MM.1S (cell line): ENCODE data around the gene ATP2A3.

Experiments
- EZH2 ChIP-seq: fragments of 300-600 bp; sonication (generic); optimal IDR thresholded peaks from 2 replicates; pipeline ENCODE3; 2017; ENCODE audit warnings: low read depth, mild to moderate bottlenecking, antibody characterized with exemption, low read length, mixed read lengths
- TF ChIP-seq, protein P1 (sequence below): fragments of 300-600 bp; sonication (generic); IDR thresholded peaks from 2 replicates; pipeline ENCODE4 v1.5.1; 2016; ENCODE audit warnings: antibody characterized with exemption, low read length, mixed read lengths

- TF ChIP-seq, protein P1, sequence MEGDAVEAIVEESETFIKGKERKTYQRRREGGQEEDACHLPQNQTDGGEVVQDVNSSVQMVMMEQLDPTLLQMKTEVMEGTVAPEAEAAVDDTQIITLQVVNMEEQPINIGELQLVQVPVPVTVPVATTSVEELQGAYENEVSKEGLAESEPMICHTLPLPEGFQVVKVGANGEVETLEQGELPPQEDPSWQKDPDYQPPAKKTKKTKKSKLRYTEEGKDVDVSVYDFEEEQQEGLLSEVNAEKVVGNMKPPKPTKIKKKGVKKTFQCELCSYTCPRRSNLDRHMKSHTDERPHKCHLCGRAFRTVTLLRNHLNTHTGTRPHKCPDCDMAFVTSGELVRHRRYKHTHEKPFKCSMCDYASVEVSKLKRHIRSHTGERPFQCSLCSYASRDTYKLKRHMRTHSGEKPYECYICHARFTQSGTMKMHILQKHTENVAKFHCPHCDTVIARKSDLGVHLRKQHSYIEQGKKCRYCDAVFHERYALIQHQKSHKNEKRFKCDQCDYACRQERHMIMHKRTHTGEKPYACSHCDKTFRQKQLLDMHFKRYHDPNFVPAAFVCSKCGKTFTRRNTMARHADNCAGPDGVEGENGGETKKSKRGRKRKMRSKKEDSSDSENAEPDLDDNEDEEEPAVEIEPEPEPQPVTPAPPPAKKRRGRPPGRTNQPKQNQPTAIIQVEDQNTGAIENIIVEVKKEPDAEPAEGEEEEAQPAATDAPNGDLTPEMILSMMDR = no peak
- no peak for TF ChIP-seq EZH2
Observed at GRCh38 chr17:3973495-3974137, 9.4 kb upstream of the ATP2A3 start.
